Hepatic stellate cell (primary cell): Measurements from ENCODE around the gene CDC42EP5.
A peak's percentile ranks its signal among the peaks of the same experiment; 100 is the strongest.

Experiments used
- DNase-seq: peaks from one replicate; pipeline ENCODE4 v3.0.0; 2011; ENCODE audit warnings: low spot score

Gene CDC42EP5

GRCh38 chr19:54462655-54463530 is 10.2 kb downstream of the CDC42EP5 start:
- peak; percentile 57 for DNase-seq

DNA sequence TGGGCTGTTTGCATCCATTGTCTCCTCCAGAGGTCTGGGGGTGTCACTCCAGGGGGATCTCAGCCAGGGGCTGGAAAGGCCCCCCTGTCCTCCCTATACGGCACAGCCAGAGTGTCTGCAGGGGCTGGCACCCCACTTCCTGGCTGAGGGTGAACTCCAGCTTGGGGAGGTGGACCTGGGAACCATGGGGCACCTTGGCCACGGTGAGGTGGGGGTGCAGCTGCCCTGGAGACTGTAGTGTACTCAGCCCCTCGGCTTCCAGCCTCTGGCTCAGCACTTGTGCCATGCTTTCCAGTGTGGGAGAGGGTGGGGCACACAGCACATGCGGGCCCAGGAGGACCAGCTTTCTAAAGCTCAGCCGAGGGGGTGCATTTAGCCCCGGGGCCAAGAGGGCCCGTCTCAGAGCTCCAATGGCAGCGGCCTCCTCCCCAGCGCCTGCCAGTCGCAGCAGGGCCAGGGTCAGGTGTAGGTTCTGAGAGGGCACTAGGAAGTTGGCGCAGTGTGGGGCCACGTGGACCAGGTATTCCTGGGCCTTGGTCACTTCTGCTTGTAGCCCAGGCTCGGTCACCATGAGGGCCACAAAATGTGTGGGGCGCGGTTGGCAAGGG is 10.9 kb downstream of the CDC42EP5 start:
- DNase-seq, result no peak

DNA sequence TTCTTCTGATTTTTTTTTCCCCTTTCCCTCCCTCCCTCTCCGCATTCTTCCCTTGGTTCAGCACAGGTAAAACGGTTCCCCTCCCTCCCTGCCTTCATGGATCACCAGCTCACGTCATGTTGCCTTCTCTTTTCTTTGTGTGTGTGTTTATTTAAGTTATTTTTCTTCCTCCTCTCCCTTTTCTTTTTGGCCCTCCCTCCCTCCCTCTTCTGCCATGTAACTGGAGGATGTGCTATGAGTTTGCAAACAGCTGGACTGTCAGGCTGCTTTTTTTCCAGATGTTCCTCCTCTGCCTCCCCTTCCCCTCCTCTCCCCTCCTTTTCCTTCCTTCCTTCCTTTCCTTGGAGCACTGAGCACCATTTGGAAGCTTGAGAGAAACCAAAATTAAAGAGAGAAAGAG is 11.5 kb downstream of the CDC42EP5 start:
- DNase-seq, result no peak

- DNase-seq, result no peak
Measured at GRCh38 chr19:54461210-54461609, 11.9 kb downstream of the CDC42EP5 start.

GRCh38 chr19:54460230-54461005 is 12.7 kb downstream of the CDC42EP5 start:
- DNase-seq, result no peak

DNA sequence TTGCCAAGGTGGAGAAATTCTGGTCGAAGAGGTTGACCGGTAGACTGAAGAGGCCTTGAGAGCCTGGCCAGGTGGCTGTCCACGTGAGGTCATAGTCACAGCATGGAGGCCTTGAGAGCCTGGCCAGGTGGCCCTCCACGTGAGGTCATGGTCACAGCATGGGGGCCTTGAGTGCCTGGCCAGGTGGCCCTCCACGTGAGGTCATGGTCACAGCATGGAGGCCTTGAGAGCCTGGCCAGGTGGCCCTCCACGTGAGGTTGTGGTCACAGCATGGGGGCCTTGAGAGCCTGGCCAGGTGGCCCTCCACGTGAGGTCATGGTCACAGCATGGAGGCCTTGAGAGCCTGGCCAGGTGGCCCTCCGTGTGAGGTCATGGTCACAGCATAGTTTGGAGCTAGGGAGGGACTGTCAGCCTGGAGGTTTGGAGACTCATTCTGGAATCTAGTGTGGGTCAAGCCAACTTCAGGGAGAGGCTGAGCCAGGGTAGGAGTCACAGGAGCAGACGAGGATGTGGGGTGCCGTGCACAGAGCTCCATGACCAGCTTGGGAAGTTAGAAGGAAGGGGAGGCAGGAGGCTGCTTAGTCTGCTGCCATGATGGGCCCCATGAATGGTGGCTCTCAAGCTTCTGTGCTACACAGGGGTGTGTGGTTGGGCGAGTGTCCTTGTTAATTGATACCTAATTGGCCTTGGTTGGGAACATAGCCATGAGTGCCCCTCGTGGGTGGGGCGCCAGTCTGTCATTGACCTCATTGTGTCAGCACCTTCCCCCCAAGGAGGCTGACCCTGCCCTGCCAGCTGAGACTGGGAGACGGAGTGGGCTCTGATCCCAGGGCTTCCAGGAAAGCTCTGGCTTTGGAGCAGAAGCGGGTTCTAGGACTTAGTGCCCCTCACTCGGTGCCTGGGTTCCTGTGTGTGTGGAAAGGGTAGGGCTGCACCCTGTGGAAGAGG is 13.5 kb downstream of the CDC42EP5 start:
- no peak for DNase-seq

- DNase-seq, result no peak
Measured at GRCh38 chr19:54458648-54459281, 14.3 kb downstream of the CDC42EP5 start.

DNA sequence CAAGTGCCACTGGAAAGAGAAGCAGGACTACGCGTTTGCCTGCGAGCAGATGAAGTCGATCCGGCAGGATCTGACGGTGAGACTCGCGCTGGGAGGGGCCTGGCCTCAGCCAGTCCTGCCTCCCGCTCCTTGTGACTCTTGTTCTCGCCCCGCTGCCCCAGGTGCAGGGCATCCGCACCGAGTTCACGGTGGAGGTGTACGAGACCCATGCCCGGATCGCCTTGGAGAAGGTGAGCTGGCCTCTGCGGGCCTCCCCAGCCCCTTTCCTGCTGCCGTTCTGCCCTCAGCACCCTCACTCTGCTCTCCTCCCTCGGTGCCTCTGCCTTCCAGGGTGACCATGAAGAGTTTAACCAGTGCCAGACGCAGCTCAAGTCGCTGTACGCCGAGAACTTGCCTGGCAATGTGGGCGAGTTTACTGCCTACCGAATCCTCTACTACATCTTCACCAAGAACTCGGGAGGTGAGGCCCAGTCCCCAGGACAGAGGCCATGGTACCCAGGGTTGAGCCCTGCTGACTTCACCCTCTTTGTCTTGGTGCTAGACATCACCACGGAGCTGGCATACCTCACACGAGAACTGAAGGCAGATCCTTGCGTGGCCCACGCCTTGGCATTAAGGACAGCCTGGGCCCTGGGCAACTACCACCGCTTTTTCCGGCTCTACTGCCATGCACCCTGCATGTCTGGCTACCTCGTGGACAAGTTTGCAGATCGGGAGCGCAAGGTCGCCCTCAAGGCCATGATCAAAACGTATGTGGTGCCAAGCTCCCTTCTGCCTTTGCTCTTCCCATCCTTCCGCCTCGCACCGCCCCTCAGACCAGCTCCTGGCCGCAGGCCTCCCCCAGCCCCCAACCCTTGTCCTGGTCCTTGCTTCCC is 15.1 kb downstream of the CDC42EP5 start:
- DNase-seq, result no peak

- DNase-seq, result no peak
Measured at GRCh38 chr19:54456423-54457373, 16.4 kb downstream of the CDC42EP5 start.

GRCh38 chr19:54455786-54456422 is 17.2 kb downstream of the CDC42EP5 start:
- DNase-seq, result no peak

GRCh38 chr19:54454781-54455675 is 18.1 kb downstream of the CDC42EP5 start:
- no peak for DNase-seq

- no peak for DNase-seq
Measured at GRCh38 chr19:54453921-54454780, 18.9 kb downstream of the CDC42EP5 start.

DNA sequence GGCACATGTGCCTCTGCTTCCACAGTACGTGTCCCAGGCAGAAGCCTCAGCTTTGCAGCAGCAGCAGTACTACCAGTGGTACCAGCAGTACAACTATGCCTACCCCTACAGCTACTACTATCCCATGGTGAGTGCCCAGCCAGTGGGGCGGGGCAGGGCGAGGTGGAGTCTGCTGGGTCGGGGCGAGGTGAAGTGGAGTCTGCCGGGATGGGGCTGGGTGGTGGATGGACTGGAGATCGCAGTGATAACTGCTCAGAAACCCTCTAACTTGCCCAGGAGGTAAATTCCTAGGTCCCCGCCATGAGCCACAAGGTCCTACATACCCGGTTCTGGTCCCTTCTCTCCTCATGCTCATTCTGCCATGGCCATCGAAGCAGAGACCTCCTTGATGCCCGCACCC is 20.5 kb downstream of the CDC42EP5 start:
- no peak for DNase-seq

DNA sequence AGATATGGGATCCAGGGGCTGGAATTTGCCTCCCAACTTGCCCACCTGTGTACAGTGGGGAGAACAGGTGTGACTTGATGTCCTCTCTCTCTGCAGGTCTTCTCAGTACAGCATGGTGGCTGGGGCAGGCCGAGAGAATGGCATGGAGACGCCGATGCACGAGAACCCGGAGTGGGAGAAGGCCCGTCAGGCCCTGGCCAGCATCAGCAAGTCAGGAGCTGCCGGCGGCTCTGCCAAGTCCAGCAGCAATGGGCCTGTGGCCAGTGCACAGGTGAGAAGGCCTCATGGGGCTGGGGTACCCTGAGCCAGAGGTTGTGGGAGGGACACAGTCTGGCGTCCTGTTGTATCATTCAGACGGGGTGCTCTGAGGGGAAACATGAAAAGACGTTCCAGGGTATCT is 21.1 kb downstream of the CDC42EP5 start:
- DNase-seq, result no peak

- no peak for DNase-seq
Measured at GRCh38 chr19:54451331-54451871, 21.7 kb downstream of the CDC42EP5 start.

DNA sequence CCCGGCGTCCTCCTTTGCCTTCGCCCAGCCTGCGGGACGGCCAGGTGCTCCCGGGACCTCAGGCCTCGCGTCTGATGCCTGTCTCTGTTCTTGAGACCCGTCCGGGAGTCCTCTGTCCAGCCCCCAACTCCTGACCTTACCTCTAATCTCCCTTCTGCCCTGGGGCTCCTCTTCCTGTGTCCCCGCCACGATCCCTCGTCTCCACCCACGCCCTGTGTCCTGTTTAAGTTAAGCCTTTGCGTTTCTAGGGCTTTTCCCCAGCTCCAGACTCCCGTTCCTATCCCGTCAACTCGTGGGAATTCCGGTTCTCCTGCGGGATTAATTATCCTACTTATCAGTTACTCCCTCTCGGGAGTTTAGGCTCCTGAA is 23.4 kb downstream of the CDC42EP5 start:
- DNase-seq, result peak; percentile 42
